ENCODE measurements around the gene SEC11A.
"Not testable (repeated sequence)": the region's sequence is repeated elsewhere in the genome, so short reads cannot be mapped to it uniquely, and the experiment has no call there.

The SEC11A gene

GRCh38 chr15:84736375-84736774 lies 20.4 kb upstream of the SEC11A start:
- peak; percentile 48 for DNase-seq

GRCh38 chr15:84735480-84736061 lies 19.6 kb upstream of the SEC11A start:
- DNase-seq: not testable (repeated sequence)

GRCh38 chr15:84734794-84735479 lies 19.0 kb upstream of the SEC11A start:
- peak; percentile 55 for DNase-seq

- no peak for DNase-seq
Measured at GRCh38 chr15:84731774-84732173, 15.8 kb upstream of the SEC11A start.

GRCh38 chr15:84727429-84727828 lies 11.5 kb upstream of the SEC11A start:
- DNase-seq: no peak

- DNase-seq: peak; percentile 26
Measured at GRCh38 chr15:84725001-84725491, 9.1 kb upstream of the SEC11A start.

- no peak for DNase-seq
Measured at GRCh38 chr15:84722628-84723027, 6.7 kb upstream of the SEC11A start.

- no peak for DNase-seq
Measured at GRCh38 chr15:84721371-84721770, 5.4 kb upstream of the SEC11A start.

GRCh38 chr15:84715441-84716035 lies 401 bp downstream of the SEC11A start:
- DNase-seq: no peak

- DNase-seq: no peak
Measured at GRCh38 chr15:84714821-84715220, 1.1 kb downstream of the SEC11A start.

- no peak for DNase-seq
Measured at GRCh38 chr15:84714372-84714771, 1.6 kb downstream of the SEC11A start.

- no peak for DNase-seq
Measured at GRCh38 chr15:84703808-84704207, 12.1 kb downstream of the SEC11A start.

GRCh38 chr15:84702961-84703482 lies 12.9 kb downstream of the SEC11A start:
- DNase-seq: no peak

GRCh38 chr15:84699538-84700191 lies 16.3 kb downstream of the SEC11A start:
- DNase-seq: no peak

- no peak for DNase-seq
Measured at GRCh38 chr15:84697236-84697990, 18.5 kb downstream of the SEC11A start.

- no peak for DNase-seq
Measured at GRCh38 chr15:84696757-84697156, 19.2 kb downstream of the SEC11A start.

- DNase-seq: no peak
Measured at GRCh38 chr15:84690342-84690741, 25.6 kb downstream of the SEC11A start.

GRCh38 chr15:84689858-84690257 lies 26.1 kb downstream of the SEC11A start:
- no peak for DNase-seq

GRCh38 chr15:84686446-84686845 lies 29.5 kb downstream of the SEC11A start:
- DNase-seq: not testable (repeated sequence)

GRCh38 chr15:84685304-84685703 lies 30.6 kb downstream of the SEC11A start:
- no peak for DNase-seq

- DNase-seq: no peak
Measured at GRCh38 chr15:84684092-84684491, 31.8 kb downstream of the SEC11A start.

- DNase-seq: peak; percentile 44
Measured at GRCh38 chr15:84681831-84682230, 34.1 kb downstream of the SEC11A start.

- no peak for DNase-seq
Measured at GRCh38 chr15:84671211-84671610, 44.7 kb downstream of the SEC11A start.
